HG02798 (cell line): Measurements from ENCODE around the gene HIVEP1.
"Not testable (repeated sequence)": the region's sequence is repeated elsewhere in the genome, so short reads cannot be mapped to it uniquely, and the experiment has no call there.

Experiments used
- ATAC-seq: cut with Tn5 transposase; IDR thresholded peaks from one replicate; pipeline ENCODE4 v1.9.1; 2021; ENCODE audit warnings: mild to moderate bottlenecking; ENCODE audit not compliant: unreplicated experiment, poor library complexity

Gene HIVEP1

GRCh38 chr6:12170351-12171092 is 158.4 kb downstream of the HIVEP1 start:
- ATAC-seq: no peak

GRCh38 chr6:12171717-12172116 is 159.6 kb downstream of the HIVEP1 start:
- no peak for ATAC-seq

- no peak for ATAC-seq
Measured at GRCh38 chr6:12172572-12172971, 160.5 kb downstream of the HIVEP1 start.

- no peak for ATAC-seq
Measured at GRCh38 chr6:12173181-12173580, 161.1 kb downstream of the HIVEP1 start.

- no peak for ATAC-seq
Measured at GRCh38 chr6:12173661-12174060, 161.5 kb downstream of the HIVEP1 start.

GRCh38 chr6:12174878-12175277 is 162.8 kb downstream of the HIVEP1 start:
- no peak for ATAC-seq

- no peak for ATAC-seq
Measured at GRCh38 chr6:12175626-12176025, 163.5 kb downstream of the HIVEP1 start.

- not testable (repeated sequence) for ATAC-seq
Measured at GRCh38 chr6:12176782-12177181, 164.7 kb downstream of the HIVEP1 start.

- ATAC-seq: no peak
Measured at GRCh38 chr6:12178521-12178920, 166.4 kb downstream of the HIVEP1 start.

- no peak for ATAC-seq
Measured at GRCh38 chr6:12181481-12181880, 169.4 kb downstream of the HIVEP1 start.

- no peak for ATAC-seq
Measured at GRCh38 chr6:12182676-12183075, 170.6 kb downstream of the HIVEP1 start.

GRCh38 chr6:12185081-12185673 is 173.1 kb downstream of the HIVEP1 start:
- no peak for ATAC-seq

GRCh38 chr6:12186528-12186927 is 174.4 kb downstream of the HIVEP1 start:
- no peak for ATAC-seq

- ATAC-seq: no peak
Measured at GRCh38 chr6:12189150-12189549, 177.0 kb downstream of the HIVEP1 start.

GRCh38 chr6:12189661-12190060 is 177.5 kb downstream of the HIVEP1 start:
- no peak for ATAC-seq

GRCh38 chr6:12190252-12190651 is 178.1 kb downstream of the HIVEP1 start:
- ATAC-seq: no peak

- ATAC-seq: no peak
Measured at GRCh38 chr6:12196326-12196936, 184.3 kb downstream of the HIVEP1 start.

- ATAC-seq: no peak
Measured at GRCh38 chr6:12198851-12199250, 186.7 kb downstream of the HIVEP1 start.

- ATAC-seq: no peak
Measured at GRCh38 chr6:12200015-12200564, 188.0 kb downstream of the HIVEP1 start.

GRCh38 chr6:12200761-12201160 is 188.6 kb downstream of the HIVEP1 start:
- ATAC-seq: no peak

- ATAC-seq: no peak
Measured at GRCh38 chr6:12203001-12203400, 190.9 kb downstream of the HIVEP1 start.
